Right atrium auricular region (tissue), 2 donors: Measurements from ENCODE around the gene SPSB3. TPM values are rescaled to one million over a fixed set of nuclear protein-coding genes. Genes with fewer than 3 reads are reported as not detected.

Experiments used
- DNase-seq: peaks from one replicate; pipeline ENCODE4 v3.0.0-alpha.2; 2019; ENCODE audit warnings: low spot score
- H3K27ac ChIP-seq, 2 donors: fragments of 200-600 bp; sonication (generic); 1 replicate in 1 of 2; 2 replicates in 1 of 2; pipeline ENCODE4 v1.5.1; 2016 to 2019
- H3K27me3 ChIP-seq, 2 donors: fragments of 200-600 bp; sonication (generic); one replicate each; pipeline versions ENCODE4 v1.5.1 to v1.6.0; 2017 to 2019
- H3K36me3 ChIP-seq: fragments of 200-600 bp; sonication (generic); one replicate; pipeline ENCODE4 v1.5.1; 2016
- H3K4me1 ChIP-seq, 2 donors: fragments of 200-600 bp; sonication (generic); one replicate each; pipeline versions ENCODE4 v1.5.1 to v1.6.0; 2017 to 2019
- H3K4me3 ChIP-seq, 2 donors: fragments of 200-600 bp; sonication (generic); 1 replicate in 1 of 2; 2 replicates in 1 of 2; pipeline ENCODE4 v1.5.1; 2017 to 2019; ENCODE audit warnings: mild to moderate bottlenecking in 1 of 2, moderate library complexity in 1 of 2
- H3K9me3 ChIP-seq, 2 donors: fragments of 200-600 bp; sonication (generic); one replicate each; pipeline ENCODE4 v1.5.1; 2019
- CTCF ChIP-seq, 2 donors: fragments of 200-600 bp; sonication (generic); IDR thresholded peaks; one replicate each; pipeline ENCODE4 v1.5.1; 2019; ENCODE audit warnings: antibody characterized with exemption in 2 of 2
- total RNA-seq, 2 donors: library from RNA; depleted of rRNA; stranded (reverse); fragments of >200 nt; gene quantifications; one replicate each; pipeline ENCODE4 v1.1.0, GENCODE V29; 2016

The SPSB3 gene
- total RNA-seq, 2 donors from 2014 or later: 41.9 to 49.0 TPM

- no peak for TF ChIP-seq CTCF (IDR thresholded peaks at IDR 0.05)
- Histone ChIP-seq H3K27ac (no peak overlapping the region), H3K27me3 (no peaks in the 10 kb centered on the region), H3K4me1 (peaks cover 0 to 22% of the 10 kb centered on the region in 2 donors), H3K4me3 (no peak overlapping the region), H3K9me3 (no peaks in the 10 kb centered on the region), H3K36me3 (peaks cover 48% of the 10 kb centered on the region)
- DNase-seq: no peak
Measured at GRCh38 chr16:1821861-1822611, 39.7 kb upstream of the SPSB3 start.

GRCh38 chr16:1820946-1821290, 38.5 kb upstream of the SPSB3 start:
- Histone ChIP-seq H3K27ac (no peak overlapping the region), H3K36me3 (peaks cover 58% of the 10 kb centered on the region), H3K27me3 (no peaks in the 10 kb centered on the region), H3K9me3 (no peaks in the 10 kb centered on the region), H3K4me1 (peaks cover 0 to 22% of the 10 kb centered on the region in 2 donors), H3K4me3 (no peak overlapping the region)
- TF ChIP-seq CTCF (IDR thresholded peaks at IDR 0.05): no peak
- no peak for DNase-seq

- Histone ChIP-seq H3K9me3 (no peaks in the 10 kb centered on the region), H3K27ac (no peak overlapping the region), H3K4me3 (no peak overlapping the region), H3K4me1 (peaks cover 0 to 16% of the 10 kb centered on the region in 2 donors), H3K27me3 (no peaks in the 10 kb centered on the region), H3K36me3 (peaks cover 64% of the 10 kb centered on the region)
- TF ChIP-seq CTCF (IDR thresholded peaks at IDR 0.05): no peak
- DNase-seq: no peak
Measured at GRCh38 chr16:1820096-1820945, 38.0 kb upstream of the SPSB3 start.

- no peak for DNase-seq
- H3K4me1 ChIP-seq: peaks cover 0 to 9% of the 10 kb centered on the region in 2 donors
- H3K9me3 ChIP-seq: no peaks in the 10 kb centered on the region
- H3K27ac ChIP-seq: no peak overlapping the region
- H3K4me3 ChIP-seq: no peak overlapping the region
- peaks cover 66% of the 10 kb centered on the region for H3K36me3 ChIP-seq
- no peaks in the 10 kb centered on the region for H3K27me3 ChIP-seq
- TF ChIP-seq CTCF (IDR thresholded peaks at IDR 0.05): no peak
Measured at GRCh38 chr16:1819611-1820010, 37.2 kb upstream of the SPSB3 start.

GRCh38 chr16:1818873-1819525, 36.6 kb upstream of the SPSB3 start:
- Histone ChIP-seq H3K4me3 (no peak overlapping the region), H3K27me3 (no peaks in the 10 kb centered on the region), H3K36me3 (peaks cover 66% of the 10 kb centered on the region), H3K4me1 (peaks cover 0 to 3% of the 10 kb centered on the region in 2 donors), H3K9me3 (no peaks in the 10 kb centered on the region), H3K27ac (no peak overlapping the region)
- no peak for TF ChIP-seq CTCF (IDR thresholded peaks at IDR 0.05)
- DNase-seq: no peak
